Nucleus accumbens (tissue), 56 donors: ENCODE measurements around the gene PTPRG.

Experiments
- DNase-seq, 56 donors: peaks; one replicate each; lab custom pipeline; 2025; lab: John Stamatoyannopoulos, UW

Gene PTPRG

DNA sequence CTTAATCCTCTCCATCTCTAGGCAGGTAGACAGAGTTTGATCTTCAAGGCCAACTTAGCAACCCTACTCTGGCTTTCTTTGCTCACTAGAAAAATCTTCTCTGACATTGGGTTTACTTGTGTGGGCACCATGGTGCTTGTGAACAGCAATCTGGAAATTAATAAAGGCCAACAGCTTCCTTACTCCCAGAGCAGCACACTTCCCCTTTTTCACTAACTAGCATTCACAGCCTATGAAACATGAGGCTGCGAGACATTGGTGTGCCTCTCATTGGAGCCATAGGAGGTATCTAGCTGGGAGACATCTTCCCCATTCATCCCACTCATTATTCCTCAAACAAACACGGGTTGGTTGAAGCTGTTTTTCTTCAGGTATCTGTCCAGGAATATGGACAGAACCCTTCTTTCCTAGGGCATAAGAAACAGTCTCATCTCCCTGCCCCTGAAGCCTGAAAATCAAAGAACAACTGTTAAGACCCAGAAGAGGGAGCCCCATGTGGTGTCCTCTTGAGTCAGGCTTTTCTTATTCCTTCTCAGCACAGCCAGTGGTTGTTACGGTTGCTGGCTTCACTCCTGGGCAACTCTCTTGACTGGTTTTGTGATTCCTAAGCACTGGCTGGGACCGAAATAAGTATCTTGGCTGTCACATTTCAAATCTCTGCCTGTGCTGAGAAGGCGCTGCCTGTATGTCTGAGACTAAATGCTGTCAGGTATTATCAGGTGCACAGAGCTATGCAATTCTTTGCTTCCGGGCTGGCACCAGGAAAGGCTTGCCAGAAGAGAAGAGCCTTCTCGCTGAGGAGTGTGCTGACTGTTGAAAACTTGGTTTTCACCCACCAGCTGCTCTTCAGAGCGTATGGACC is 617.6 kb downstream of the PTPRG start:
- DNase-seq: no peak

GRCh38 chr3:62180514-62180913 is 619.1 kb downstream of the PTPRG start:
- no peak for DNase-seq

DNA sequence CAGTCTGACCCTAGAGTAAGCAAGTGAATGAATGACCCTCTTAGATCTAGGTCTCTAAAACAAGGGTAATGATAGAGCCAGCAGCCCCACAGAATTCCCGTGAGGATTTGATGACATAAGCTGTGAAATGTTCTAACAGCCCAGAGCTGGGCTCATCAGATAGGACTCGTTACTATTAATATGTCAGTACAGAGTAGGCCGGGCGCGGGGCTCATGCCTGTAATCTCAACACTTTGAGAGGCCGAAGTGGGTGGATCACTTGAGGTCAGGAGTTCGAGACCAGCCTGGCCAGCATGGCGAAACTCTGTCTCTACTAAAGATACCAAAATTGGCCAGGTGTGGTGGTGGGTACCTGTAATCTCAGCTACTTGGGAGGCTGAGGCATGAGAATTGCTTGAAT is 621.7 kb downstream of the PTPRG start:
- DNase-seq: no peak

DNA sequence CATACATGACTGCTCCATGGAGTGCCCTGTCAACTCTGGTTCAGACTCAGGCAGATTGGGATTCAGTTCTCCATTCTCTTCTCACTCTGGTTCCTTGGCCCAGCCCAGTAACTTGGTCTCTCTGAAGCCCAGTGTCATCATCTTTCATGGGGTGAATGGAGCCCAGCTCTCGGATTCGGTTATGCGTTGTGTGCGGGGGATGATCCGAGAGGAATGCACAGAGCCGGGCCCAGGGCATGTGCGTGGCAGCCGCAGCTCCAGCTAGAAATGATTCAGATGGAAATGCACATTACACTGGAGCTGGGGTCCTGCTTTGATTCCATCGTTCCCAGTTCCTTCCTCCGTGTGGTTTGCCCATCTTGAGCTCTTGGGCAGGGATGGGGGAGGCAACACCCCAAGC is 622.6 kb downstream of the PTPRG start:
- no peak for DNase-seq

- DNase-seq: peak in 6 of 56 donors; percentile 5 to 21 (median 12)
Observed at GRCh38 chr3:62184559-62184958, 623.2 kb downstream of the PTPRG start.

GRCh38 chr3:62187022-62187431 is 625.7 kb downstream of the PTPRG start:
- DNase-seq: no peak

DNA sequence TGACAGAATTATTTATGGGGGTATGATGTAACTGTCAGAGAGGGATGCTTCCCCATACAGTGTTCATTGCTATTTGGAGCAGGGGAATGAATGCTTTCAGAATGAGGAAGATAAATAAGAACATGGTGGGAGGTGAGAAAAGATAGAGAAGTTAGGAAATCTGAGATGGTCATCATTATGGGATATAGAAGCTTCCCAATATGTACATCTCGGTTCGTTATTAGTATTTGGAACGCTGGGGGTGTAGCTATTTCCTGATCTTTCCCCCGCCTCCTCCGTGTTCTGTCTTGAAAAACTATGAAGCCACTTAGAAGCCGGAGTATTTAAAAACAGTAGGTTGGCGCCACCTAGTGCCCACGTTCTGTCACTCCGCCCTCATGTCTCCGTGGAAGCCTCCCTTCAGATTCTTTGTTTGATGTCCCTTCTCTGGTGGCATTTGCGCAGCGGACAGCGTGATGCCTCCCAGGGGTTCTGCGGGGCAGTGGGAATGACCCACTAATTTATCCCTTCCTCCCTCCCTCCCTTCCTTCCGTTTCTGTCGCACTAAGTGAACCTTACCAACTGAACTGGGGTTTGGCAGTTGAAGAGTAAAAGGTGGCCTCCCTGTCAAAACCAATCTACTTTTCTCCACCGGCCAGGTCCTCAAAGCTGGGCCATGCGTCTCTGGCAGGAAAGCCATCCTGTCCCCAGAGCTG is 627.5 kb downstream of the PTPRG start:
- DNase-seq: peak in 48 of 56 donors; percentile 6 to 82 (median 45)

GRCh38 chr3:62189376-62189698 is 628.0 kb downstream of the PTPRG start:
- no peak for DNase-seq

GRCh38 chr3:62192891-62193290 is 631.5 kb downstream of the PTPRG start:
- DNase-seq: no peak

DNA sequence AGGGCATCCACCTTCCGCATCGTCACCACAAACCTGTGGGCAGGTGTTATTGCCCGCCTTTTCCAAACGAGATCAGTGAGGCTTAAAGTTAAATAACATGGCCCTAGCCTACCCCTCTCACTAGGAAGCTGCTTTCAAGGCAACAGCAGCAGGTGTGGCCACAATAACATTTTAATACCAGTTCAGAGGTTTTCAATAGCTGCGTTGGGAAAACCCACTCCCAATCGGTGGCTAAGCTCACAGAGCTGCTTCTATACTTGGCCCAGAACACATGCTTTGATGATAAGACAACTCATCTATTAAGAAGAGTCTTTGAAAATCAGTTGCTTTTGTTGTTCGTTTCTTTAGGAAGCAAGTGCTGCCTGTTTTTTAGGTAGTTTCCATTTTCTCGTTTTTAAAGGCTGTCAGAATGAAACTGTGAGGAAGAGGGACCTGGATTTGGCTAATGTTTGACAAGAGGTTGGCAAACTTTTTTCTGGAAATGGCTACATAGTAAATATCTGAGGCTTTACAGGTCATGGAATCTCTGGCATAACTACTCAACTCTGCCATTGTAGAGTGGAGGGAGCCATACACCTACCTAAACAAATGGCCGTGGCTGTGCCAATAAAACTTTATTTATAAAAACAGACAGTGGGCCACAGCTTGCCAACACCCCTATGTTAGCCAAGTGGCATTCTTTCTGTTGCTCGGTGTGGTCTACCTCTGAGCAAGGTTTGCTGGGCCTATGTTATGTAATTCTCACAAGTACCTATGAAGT is 632.4 kb downstream of the PTPRG start:
- no peak for DNase-seq

DNA sequence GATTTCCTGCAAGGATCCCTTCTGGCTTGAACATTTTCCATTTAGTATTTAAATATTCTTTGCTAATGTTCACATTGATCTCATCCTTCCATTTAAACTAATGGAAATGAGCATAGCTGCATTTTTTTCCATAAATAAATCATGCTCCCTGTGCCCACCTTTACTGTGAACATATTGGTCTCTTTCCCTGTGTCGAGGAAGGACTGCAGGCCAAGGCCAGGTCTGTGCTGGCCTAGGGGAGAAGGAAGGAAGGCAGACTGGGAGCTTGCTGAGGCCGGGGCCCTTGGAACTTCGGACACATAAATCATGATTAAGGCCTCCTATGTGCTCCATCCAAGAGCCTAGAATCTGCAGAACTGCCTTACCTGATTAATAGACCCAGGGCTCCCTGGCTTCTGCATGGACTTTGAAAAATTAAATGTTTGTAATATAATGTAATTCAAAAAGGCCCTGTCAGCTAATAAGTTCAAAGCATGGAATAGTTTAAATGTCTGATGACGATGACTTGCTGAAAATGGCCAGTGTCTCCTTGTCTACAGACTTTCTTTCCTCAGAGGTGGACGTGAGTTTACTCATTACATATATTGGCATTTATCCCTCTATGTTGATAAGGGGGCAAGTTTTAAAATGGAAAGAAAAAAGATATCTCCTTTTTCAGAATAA is 636.1 kb downstream of the PTPRG start:
- DNase-seq: no peak

GRCh38 chr3:62199126-62199525 is 637.8 kb downstream of the PTPRG start:
- no peak for DNase-seq

DNA sequence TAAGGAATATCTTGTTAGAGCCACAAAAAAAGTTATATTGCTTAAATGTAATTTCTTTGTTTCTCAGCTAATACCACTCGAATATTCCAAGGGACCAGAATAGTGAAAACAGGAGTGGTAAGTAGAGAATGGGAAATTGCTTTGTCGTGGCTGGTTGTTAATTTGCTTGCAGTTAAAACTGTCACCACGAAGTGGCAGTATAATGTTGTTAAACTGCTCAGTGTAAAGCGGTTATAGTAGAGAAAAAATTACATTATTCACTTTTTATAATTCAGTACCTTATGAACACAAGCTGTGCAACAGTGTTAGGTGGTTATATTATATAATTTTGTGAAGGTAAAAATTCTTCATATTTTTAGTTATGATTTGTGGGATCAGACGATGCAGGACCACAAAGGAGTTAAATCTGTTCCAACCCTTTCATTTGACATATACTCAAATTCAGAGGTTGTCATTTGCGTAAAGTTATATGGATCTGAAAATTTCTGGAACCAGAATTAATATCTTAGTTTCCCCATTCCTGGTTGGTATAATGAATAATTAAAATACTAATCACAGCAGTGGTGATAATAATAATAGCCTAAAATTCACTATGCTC is 640.2 kb downstream of the PTPRG start:
- peak in 2 of 56 donors; percentile 13 to 35 for DNase-seq

DNA sequence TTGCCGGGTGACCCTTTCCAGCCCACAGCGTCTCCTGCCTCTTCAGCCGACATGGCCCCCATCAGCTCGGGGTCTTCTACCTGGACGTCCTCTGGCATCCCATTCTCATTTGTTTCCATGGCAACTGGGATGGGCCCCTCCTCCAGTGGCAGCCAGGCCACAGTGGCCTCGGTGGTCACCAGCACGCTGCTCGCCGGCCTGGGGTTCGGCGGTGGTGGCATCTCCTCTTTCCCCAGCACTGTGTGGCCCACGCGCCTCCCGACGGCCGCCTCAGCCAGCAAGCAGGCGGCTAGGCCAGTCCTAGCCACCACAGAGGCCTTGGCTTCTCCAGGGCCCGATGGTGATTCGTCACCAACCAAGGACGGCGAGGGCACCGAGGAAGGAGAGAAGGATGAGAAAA is 641.8 kb downstream of the PTPRG start:
- no peak for DNase-seq

- DNase-seq: no peak
Observed at GRCh38 chr3:62203561-62203960, 642.2 kb downstream of the PTPRG start.

GRCh38 chr3:62207197-62207596 is 645.8 kb downstream of the PTPRG start:
- DNase-seq: no peak

DNA sequence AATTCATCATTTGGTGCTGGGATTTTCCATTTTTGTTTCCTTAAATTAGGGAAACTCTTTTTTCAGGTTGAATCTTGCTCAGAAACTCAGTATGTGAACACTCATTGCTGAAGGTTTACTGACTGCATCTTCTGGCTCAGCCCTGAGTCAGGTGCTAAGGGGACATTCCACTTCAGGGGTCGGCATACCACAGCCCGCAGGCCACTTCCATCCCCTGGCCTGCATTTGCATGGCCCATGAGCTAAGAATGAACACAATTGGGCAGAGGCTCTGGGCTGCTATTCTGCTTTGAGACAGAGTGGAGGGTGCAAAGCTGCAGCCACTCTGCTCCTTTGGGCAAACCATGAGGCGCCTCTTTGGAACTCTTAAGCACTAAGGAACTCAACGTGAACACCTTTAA is 647.0 kb downstream of the PTPRG start:
- DNase-seq: no peak

- DNase-seq: no peak
Observed at GRCh38 chr3:62209101-62209500, 647.7 kb downstream of the PTPRG start.

DNA sequence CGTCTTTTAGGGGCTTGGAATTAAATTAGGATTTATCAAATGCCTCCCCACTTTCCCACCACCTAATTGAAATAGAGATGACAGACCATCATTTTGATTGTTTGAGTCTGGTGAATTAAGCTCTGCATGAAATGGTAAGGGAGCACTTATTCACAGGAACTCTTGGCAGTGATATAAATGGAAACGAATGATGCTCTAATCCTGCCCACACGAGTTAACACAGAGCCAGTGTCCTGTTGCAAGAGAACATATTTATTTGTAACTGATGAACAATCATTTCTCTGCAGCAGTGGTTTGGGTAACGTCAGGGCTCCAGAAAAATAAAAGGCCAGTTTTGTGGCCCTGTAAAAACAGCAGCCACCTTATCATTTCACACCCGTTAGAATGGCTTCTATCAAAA is 648.6 kb downstream of the PTPRG start:
- DNase-seq: no peak

DNA sequence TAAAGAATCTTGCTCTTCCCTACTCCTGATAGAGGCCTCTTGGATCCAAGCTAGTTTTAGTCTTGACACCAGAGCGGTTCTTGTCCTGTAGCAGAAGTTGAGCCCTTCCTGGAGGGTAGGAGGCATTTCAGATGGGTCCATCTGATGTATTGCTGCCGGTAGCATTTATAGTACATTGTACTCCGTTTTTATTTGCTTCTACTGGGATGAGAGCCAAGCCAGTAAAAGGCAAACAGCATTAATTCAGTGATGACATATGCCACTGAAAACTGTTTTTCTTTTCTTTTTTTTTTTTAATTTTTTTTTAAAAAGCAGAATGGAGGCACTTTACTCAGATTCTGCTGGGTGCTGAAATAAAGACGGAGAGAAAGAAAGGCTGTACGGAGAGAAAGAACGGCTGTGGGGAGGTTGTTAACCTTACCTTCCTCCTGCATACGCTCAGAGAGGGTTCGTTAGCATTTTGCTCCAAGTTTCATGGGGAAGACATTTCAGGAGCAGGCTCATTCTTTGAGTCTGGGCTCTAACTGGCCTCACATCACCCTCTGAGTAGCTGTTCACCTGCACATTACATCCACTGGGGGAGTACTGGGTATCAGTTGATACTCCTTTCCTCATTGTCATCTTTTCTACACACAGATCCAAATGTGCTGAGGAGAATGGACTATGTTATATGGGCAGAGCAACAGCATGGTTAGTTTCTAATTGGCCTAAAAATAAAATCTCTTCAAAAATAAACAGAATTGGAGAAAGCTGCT is 650.5 kb downstream of the PTPRG start:
- no peak for DNase-seq
